WTC11 (cell line): ENCODE results near the gene TCF20. TPM values are rescaled to one million over a fixed set of nuclear protein-coding genes. Genes with fewer than 3 reads are reported as not detected.

Experiments
- ATAC-seq: fragments of 200-7000 bp; cut with Tn5 transposase; 2 replicates; pipeline ENCODE4 v1.10.0; 2021; ENCODE audit warnings: mild to moderate bottlenecking, moderate library complexity
- CTCF ChIA-PET: fragments of 300-600 bp; sonication (Branson Sonifier 250); formaldehyde crosslinking; loops from one replicate; lab custom pipeline; 2021; ENCODE audit warnings: antibody characterized with exemption; lab: Charles Lee
- POLR2A ChIA-PET: fragments of 350-600 bp; sonication (Branson Sonifier 250); formaldehyde crosslinking; loops from one replicate; lab custom pipeline; 2021; ENCODE audit warnings: antibody characterized with exemption; lab: Charles Lee
- DNase-seq: peaks from one replicate; pipeline ENCODE4 v3.0.0; 2021; ENCODE audit warnings: low spot score
- H3K27ac Mint-ChIP-seq: 2 replicates; pipeline ENCODE4 v1.8.0; 2021; ENCODE audit warnings: mixed read lengths
- H3K27me3 Mint-ChIP-seq: 2 replicates; pipeline ENCODE4 v1.8.0; 2021; ENCODE audit warnings: low read depth, mild to moderate bottlenecking, moderate library complexity, mixed read lengths
- H3K36me3 Mint-ChIP-seq: 2 replicates; pipeline ENCODE4 v1.8.0; 2021; ENCODE audit warnings: mixed read lengths
- H3K4me1 Mint-ChIP-seq: 2 replicates; pipeline ENCODE4 v1.8.0; 2022; ENCODE audit warnings: mixed read lengths
- H3K4me3 Mint-ChIP-seq: 2 replicates; pipeline ENCODE4 v1.8.0; 2021; ENCODE audit warnings: mild to moderate bottlenecking, moderate library complexity, mixed read lengths
- H3K9me3 Mint-ChIP-seq: 2 replicates; pipeline ENCODE4 v1.8.0; 2021; ENCODE audit warnings: mixed read lengths
- CBFB ChIP-seq: sonication (generic); formaldehyde crosslinking; IDR thresholded peaks from 2 replicates; pipeline ENCODE4 v1.8.1; 2022; ENCODE audit warnings: mild to moderate bottlenecking, low read depth, missing genetic modification reagents
- CREB1 ChIP-seq: sonication (generic); formaldehyde crosslinking; IDR thresholded peaks from 2 replicates; pipeline ENCODE4 v1.8.0; 2023; ENCODE audit warnings: mild to moderate bottlenecking, missing genetic modification reagents
- CREM ChIP-seq: sonication (generic); formaldehyde crosslinking; IDR thresholded peaks from 2 replicates; pipeline ENCODE4 v1.8.1; 2022; ENCODE audit warnings: mild to moderate bottlenecking, missing genetic modification reagents, moderate library complexity
- ETV6 ChIP-seq: sonication (generic); formaldehyde crosslinking; IDR thresholded peaks from 2 replicates; pipeline ENCODE4 v1.8.1; 2022; ENCODE audit warnings: mild to moderate bottlenecking, missing genetic modification reagents
- FOXP4 ChIP-seq: sonication (generic); formaldehyde crosslinking; IDR thresholded peaks from 2 replicates; pipeline ENCODE4 v1.8.0; 2022; ENCODE audit warnings: mild to moderate bottlenecking, missing genetic modification reagents
- HMGXB4 ChIP-seq: sonication (generic); formaldehyde crosslinking; IDR thresholded peaks from 2 replicates; pipeline ENCODE4 v1.8.1; 2023; ENCODE audit warnings: mild to moderate bottlenecking, moderate library complexity, missing genetic modification reagents
- JAZF1 ChIP-seq: fragments of 250-450 bp; sonication (Bioruptor Pico); IDR thresholded peaks from 2 replicates; pipeline ENCODE4 v1.9.0; 2021; ENCODE audit warnings: moderate library complexity, mild to moderate bottlenecking, inconsistent platforms
- MXD4 ChIP-seq: fragments of 250-450 bp; sonication (Bioruptor Pico); IDR thresholded peaks from 2 replicates; pipeline ENCODE4 v1.8.0; 2021; ENCODE audit warnings: mild to moderate bottlenecking, moderate library complexity, borderline replicate concordance
- STAT6 ChIP-seq: sonication (generic); formaldehyde crosslinking; conservative IDR thresholded peaks from 2 replicates; pipeline ENCODE4 v1.8.1; 2023; ENCODE audit warnings: mild to moderate bottlenecking, low read depth, missing genetic modification reagents, moderate library complexity
- ZNF232 ChIP-seq: sonication (generic); formaldehyde crosslinking; IDR thresholded peaks from 2 replicates; pipeline ENCODE4 v1.8.0; 2022; ENCODE audit warnings: mild to moderate bottlenecking, missing genetic modification reagents
- ZNF263 ChIP-seq: sonication (generic); formaldehyde crosslinking; IDR thresholded peaks from 2 replicates; pipeline ENCODE4 v1.8.1; 2022; ENCODE audit warnings: low read depth, mild to moderate bottlenecking, moderate library complexity, missing genetic modification reagents
- ZNF396 ChIP-seq: fragments of 250-450 bp; sonication (Bioruptor Pico); IDR thresholded peaks from 2 replicates; pipeline ENCODE4 v1.8.0; 2021; ENCODE audit warnings: mild to moderate bottlenecking, moderate library complexity, borderline replicate concordance
- ZNF423 ChIP-seq: fragments of 250-450 bp; sonication (Bioruptor Pico); IDR thresholded peaks from 2 replicates; pipeline ENCODE4 v2.1.2; 2022; ENCODE audit warnings: mild to moderate bottlenecking, moderate library complexity
- ZNF512 ChIP-seq: sonication (generic); formaldehyde crosslinking; IDR thresholded peaks from 2 replicates; pipeline ENCODE4 v1.8.1; 2022; ENCODE audit warnings: missing genetic modification reagents, borderline replicate concordance
- total RNA-seq: library from RNA; stranded (reverse); gene quantifications from 3 replicates; pipeline ENCODE4 v1.2.3, GENCODE V29; 2021
- TF ChIP-seq, protein P1 (sequence below): fragments of 250-450 bp; sonication (Bioruptor Pico); IDR thresholded peaks from 2 replicates; pipeline ENCODE4 v1.9.0; 2021; ENCODE audit warnings: moderate library complexity, mild to moderate bottlenecking, inconsistent platforms, borderline replicate concordance

The TCF20 gene
- total RNA-seq, 1 experiment from 2014 or later: 77.0 TPM

DNA sequence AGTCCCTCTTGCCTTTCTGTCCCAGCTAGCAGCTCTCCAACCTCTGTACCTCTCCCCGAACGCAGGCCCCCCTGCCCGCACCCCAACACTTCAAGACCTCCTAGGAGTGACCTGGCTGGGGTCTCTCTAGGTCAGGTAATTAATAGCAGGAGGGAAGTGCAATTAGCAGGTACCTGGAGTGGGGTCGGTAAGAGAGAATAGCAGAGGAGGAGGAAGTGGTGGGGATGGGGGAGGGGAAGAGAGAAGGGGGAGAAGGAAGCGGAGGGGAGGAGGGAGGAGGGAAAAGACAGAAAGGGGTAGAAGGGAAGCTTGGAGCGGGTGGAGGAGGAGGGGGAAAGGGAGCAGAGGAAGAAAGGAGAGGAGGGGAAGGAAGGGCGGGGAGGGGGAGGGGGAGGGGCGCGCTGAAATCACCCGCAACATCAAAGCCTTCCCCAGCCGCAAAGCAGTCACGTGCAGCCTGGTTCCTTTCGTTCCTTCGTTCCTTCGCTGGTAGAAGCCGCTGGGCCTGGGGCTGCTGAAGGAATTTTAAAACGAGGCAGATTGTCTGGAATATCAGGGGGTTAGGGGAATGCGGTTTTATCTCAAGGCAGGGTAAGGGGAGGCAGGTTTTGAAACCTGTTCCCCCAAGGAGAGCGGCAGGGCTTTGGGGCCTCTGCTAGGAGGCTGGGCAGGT, 29.3 kb upstream of the TCF20 start (continued):
- peak; percentile 50; the same call in 1 of the 2 replicates for TF ChIP-seq ZNF263 (CRISPR knock-in tag)

DNA sequence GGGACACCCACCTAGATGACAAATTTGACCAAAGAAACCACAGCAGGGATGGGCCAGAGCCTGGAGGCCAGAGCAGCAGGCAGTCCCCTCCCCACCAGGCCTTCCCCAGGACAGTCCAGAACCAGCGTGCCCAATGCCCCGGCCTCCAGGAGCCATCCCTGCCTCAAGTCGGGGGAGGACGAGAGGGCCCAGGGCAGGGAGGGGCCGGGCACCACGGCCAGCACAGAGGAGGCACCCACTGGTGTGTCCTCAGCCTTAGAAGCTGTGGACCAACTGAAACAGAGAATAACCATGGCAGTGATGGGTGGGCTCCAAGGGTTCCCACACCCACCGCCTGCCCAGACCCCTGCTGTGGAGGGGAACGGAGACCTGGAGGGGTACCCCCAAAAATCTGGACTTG, 28.3 kb upstream of the TCF20 start:
- DNase-seq (no peak), ATAC-seq (no peak)
- H3K27me3 Mint-ChIP-seq: peaks cover 17% of the 10 kb centered on the region
- H3K9me3 Mint-ChIP-seq: no peaks in the 10 kb centered on the region
- H3K4me1 Mint-ChIP-seq: peaks cover 76% of the 10 kb centered on the region
- TF ChIP-seq ZNF512 (CRISPR knock-in tag): no peak
- no peak for TF ChIP-seq JAZF1 (CRISPR knock-in tag)
- no peak for TF ChIP-seq FOXP4 (CRISPR knock-in tag)
- no peak for TF ChIP-seq CREM
- no peak for TF ChIP-seq ZNF232 (CRISPR knock-in tag)
- TF ChIP-seq, protein P1, sequence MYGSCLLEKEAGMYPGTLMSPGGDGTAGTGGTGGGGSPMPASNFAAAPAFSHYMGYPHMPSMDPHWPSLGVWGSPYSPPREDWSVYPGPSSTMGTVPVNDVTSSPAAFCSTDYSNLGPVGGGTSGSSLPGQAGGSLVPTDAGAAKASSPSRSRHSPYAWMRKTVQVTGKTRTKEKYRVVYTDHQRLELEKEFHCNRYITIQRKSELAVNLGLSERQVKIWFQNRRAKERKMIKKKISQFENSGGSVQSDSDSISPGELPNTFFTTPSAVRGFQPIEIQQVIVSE: no peak
- no peak for TF ChIP-seq CBFB
- TF ChIP-seq HMGXB4 (CRISPR knock-in tag): no peak
- no peak for TF ChIP-seq MXD4
- no peak for TF ChIP-seq ZNF263 (CRISPR knock-in tag)
- no peak for TF ChIP-seq CREB1 (CRISPR knock-in tag)
- no peak for TF ChIP-seq ETV6 (CRISPR knock-in tag)
- POLR2A ChIA-PET: no interaction called here
- H3K36me3 Mint-ChIP-seq: no peaks in the 10 kb centered on the region
- CTCF ChIA-PET: interaction anchor here (1.2 to 4.7 kb wide), 3 partner anchors 21 to 146 kb away, joined by 3 to 22 read pairs (median 7); no protein-coding TSS in a partner anchor
- no peak overlapping the region for H3K27ac Mint-ChIP-seq
- no peak overlapping the region for H3K4me3 Mint-ChIP-seq

DNA sequence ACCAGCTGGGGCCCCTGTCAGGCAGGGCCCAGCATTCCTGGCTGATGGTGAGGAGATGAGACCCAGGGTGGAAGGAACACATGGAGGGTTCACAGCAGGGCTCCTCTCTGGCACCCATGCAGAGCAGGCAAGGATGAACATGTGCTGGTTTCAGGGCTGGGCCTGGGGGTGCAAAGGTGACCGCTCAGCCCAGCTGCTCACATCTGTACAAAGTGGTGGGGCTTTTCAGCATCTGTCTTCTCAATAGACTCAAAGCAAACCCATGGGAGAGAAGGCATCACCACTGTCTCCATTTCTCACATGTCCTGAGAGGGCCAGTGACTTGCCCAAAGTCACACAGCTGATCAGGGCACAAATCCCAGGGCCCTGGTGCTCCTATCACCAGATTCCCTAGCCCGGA, 27.3 kb upstream of the TCF20 start:
- ATAC-seq: no peak
- no peaks in the 10 kb centered on the region for H3K36me3 Mint-ChIP-seq
- POLR2A ChIA-PET: no interaction called here
- CTCF ChIA-PET: interaction anchor here (1.0 to 4.7 kb wide), 8 partner anchors 10 to 147 kb away, joined by 3 to 22 read pairs (median 4); no protein-coding TSS in a partner anchor
- H3K4me3 Mint-ChIP-seq: no peak overlapping the region
- no peak overlapping the region for H3K27ac Mint-ChIP-seq
- H3K9me3 Mint-ChIP-seq: no peaks in the 10 kb centered on the region
- H3K27me3 Mint-ChIP-seq: peaks cover 11% of the 10 kb centered on the region
- H3K4me1 Mint-ChIP-seq: peaks cover 77% of the 10 kb centered on the region
- DNase-seq: no peak
- TF ChIP-seq STAT6 (CRISPR knock-in tag): no peak
- TF ChIP-seq ZNF396: no peak
- 0 out of 2 replicates have a peak, but pooled peaks have one; percentile 10 for TF ChIP-seq ZNF423 (CRISPR knock-in tag)
